HepG2 (cell line): ENCODE measurements around the gene CELSR2. TPM values are rescaled to one million over a fixed set of nuclear protein-coding genes. Genes with fewer than 3 reads are reported as not detected.
A peak's percentile ranks its signal among the peaks of the same experiment; 100 is the strongest.

Experiments used
- ATAC-seq: fragments of 200-7000 bp; cut with Tn5 transposase; 3 replicates; pipeline ENCODE4 v1.9.1; 2020; ENCODE audit warnings: mild to moderate bottlenecking, moderate library complexity
- BruUV-seq: library from RNA; stranded (reverse); fragments of 400-500 nt; replicated peaks from 2 replicates; lab custom pipeline; 2021; lab: Mats Ljungman, UMichigan
- CTCF ChIA-PET: fragments of 300-600 bp; formaldehyde crosslinking; extraction: SDS; loops from one replicate; lab custom pipeline; 2021; ENCODE audit warnings: low total read pairs, inconsistent platforms, low intra/inter-chr PET ratio; lab: Yijun Ruan, JAX
- POLR2A ChIA-PET: fragments of 350-600 bp; sonication (Branson Sonifier 250); formaldehyde crosslinking; loops from one replicate; lab custom pipeline; 2020; ENCODE audit warnings: antibody characterized with exemption, inconsistent platforms; lab: Yijun Ruan, JAX
- DNase-seq: peaks from one replicate; pipeline ENCODE4 v3.0.0-alpha.2; 2015; ENCODE audit warnings: low spot score
- FAIRE-seq: peaks from 3 replicates; lab custom pipeline; 2011; peaks lifted over from hg19 to GRCh38; lab: Jason Lieb, UNC
- H2AFZ ChIP-seq: one replicate; pipeline ENCODE4 v1.6.1; 2011; ENCODE audit warnings: low read length, inconsistent platforms
- H3K27ac ChIP-seq: fragments of 300-600 bp; 3 replicates; pipeline ENCODE4 v1.8.0; 2011; ENCODE audit warnings: mixed run types, mild to moderate bottlenecking, mixed read lengths, low read length, inconsistent platforms; ENCODE audit not compliant: insufficient read depth; ENCODE audit errors: extremely low read length
- H3K27me3 ChIP-seq, 2 experiments: fragments of 200-600 bp in 1 of 2; 2 replicates in 1 of 2; 3 replicates in 1 of 2; pipeline versions ENCODE4 v1.6.0 to v1.8.0; 2011; ENCODE audit warnings: low read length in 2 of 2, mild to moderate bottlenecking in 2 of 2, moderate library complexity in 2 of 2, inconsistent platforms in 1 of 2; ENCODE audit not compliant: insufficient read depth in 2 of 2, control insufficient read depth in 1 of 2
- H3K36me3 ChIP-seq, 2 experiments: fragments of 200-600 bp in 1 of 2; replicated peaks in 1 of 2; 2 replicates in 1 of 2; 3 replicates in 1 of 2; pipeline versions ENCODE4 v1.5.1 to v1.8.0; 2011; ENCODE audit warnings: low read length in 2 of 2, inconsistent platforms in 1 of 2; ENCODE audit not compliant: insufficient read depth in 2 of 2, control insufficient read depth in 1 of 2
- H3K4me1 ChIP-seq: 2 replicates; pipeline ENCODE4 v1.5.1; 2012; ENCODE audit warnings: low read length, inconsistent platforms; ENCODE audit not compliant: insufficient read depth
- H3K4me2 ChIP-seq: 2 replicates; pipeline ENCODE4 v1.6.0; 2011; ENCODE audit warnings: low read depth, low read length, inconsistent platforms
- H3K4me3 ChIP-seq, 3 experiments: fragments of 200-600 bp in 1 of 3; sonication (generic), shearing (Covaris generic) in 1 of 3; replicated peaks in 1 of 3; 2 replicates each; pipeline ENCODE4 v1.5.1; 2011 to 2016; ENCODE audit warnings: low read length in 3 of 3, inconsistent platforms in 2 of 3, low read depth in 2 of 3, mild to moderate bottlenecking in 2 of 3, control low read depth in 1 of 3, mixed read lengths in 1 of 3; ENCODE audit not compliant: insufficient read depth in 1 of 3
- H3K79me2 ChIP-seq: one replicate; pipeline ENCODE4 v1.6.1; 2011; ENCODE audit warnings: low read length, inconsistent platforms; ENCODE audit not compliant: insufficient read depth
- H3K9ac ChIP-seq: 2 replicates; pipeline ENCODE4 v1.6.0; 2011; ENCODE audit warnings: mild to moderate bottlenecking, low read depth, low read length, inconsistent platforms; ENCODE audit not compliant: insufficient read depth
- H3K9me3 ChIP-seq: 2 replicates; pipeline ENCODE4 v1.5.1; 2012; ENCODE audit warnings: mild to moderate bottlenecking, low read length
- H4K20me1 ChIP-seq: 2 replicates; pipeline ENCODE4 v1.6.0; 2011; ENCODE audit warnings: inconsistent platforms, mild to moderate bottlenecking, low read length, moderate library complexity; ENCODE audit not compliant: insufficient read depth
- CHD4 ChIP-seq: fragments of 200-600 bp; sonication (generic); IDR thresholded peaks from 2 replicates; pipeline ENCODE4 v1.7.0; 2017; ENCODE audit warnings: mild to moderate bottlenecking, low read length, borderline replicate concordance
- ISL2 ChIP-seq: sonication (generic); formaldehyde crosslinking; IDR thresholded peaks from 2 replicates; pipeline ENCODE4 v1.5.0; 2020; ENCODE audit warnings: missing genetic modification reagents
- KDM5A ChIP-seq: fragments of 200-600 bp; sonication (generic); IDR thresholded peaks from 2 replicates; pipeline ENCODE4 v1.7.0; 2018; ENCODE audit warnings: antibody characterized with exemption, mild to moderate bottlenecking, low read length, borderline replicate concordance
- NCOA5 ChIP-seq: sonication (generic); formaldehyde crosslinking; IDR thresholded peaks from 2 replicates; pipeline ENCODE4 v1.4.0; 2020; ENCODE audit warnings: missing genetic modification reagents
- PAX8 ChIP-seq: sonication (generic); formaldehyde crosslinking; IDR thresholded peaks from 2 replicates; pipeline ENCODE4 v1.8.0; 2022; ENCODE audit warnings: mild to moderate bottlenecking, missing genetic modification reagents, borderline replicate concordance
- TOPORS ChIP-seq: sonication (generic); formaldehyde crosslinking; IDR thresholded peaks from 2 replicates; pipeline ENCODE4 v1.8.0; 2023; ENCODE audit warnings: mild to moderate bottlenecking, missing genetic modification reagents
- ZNF598 ChIP-seq: sonication (generic); formaldehyde crosslinking; IDR thresholded peaks from 2 replicates; pipeline ENCODE4 v1.5.1; 2020; ENCODE audit warnings: mild to moderate bottlenecking, missing genetic modification reagents, borderline replicate concordance
- WGBS: methylation state at CpG from one replicate; pipeline ENCODE4 v1.1.6; 2017; ENCODE audit warnings: low lambda C conversion rate; 5-methylcytosine and 5-hydroxymethylcytosine counted together
- in situ Hi-C: cut with HindIII; loops from 2 replicates; pipeline ENCODE4 v1.10.0; 2017; ENCODE audit warnings: low pct_unique_long_range_greater_than_20kb; ENCODE audit not compliant: extremely low pct_ligation_motif_present
- intact Hi-C: fragments of 100-400 bp; cut with micrococcal nuclease; formaldehyde crosslinking; loops from one replicate; pipeline ENCODE4 v1.10.0; 2022; ENCODE audit not compliant: unreplicated experiment
- polyA plus RNA-seq, 8 experiments: library from polyadenylated mRNA; depleted of rRNA in 3 of 8; stranded (reverse) in 7 of 8; unstranded in 1 of 8; fragments of >200 nt; fragmentation: Illumina TruSeq in 4 of 8; extraction: Trizol in 4 of 8; gene quantifications; 2 replicates each; pipeline versions ENCODE4 v1.2.1 to v1.2.3, GENCODE V29; 2011 to 2016; ENCODE audit warnings: low read depth in 4 of 8, missing spikeins in 1 of 8, mixed read lengths in 1 of 8; ENCODE audit not compliant: insufficient read depth in 1 of 8
- total RNA-seq, 5 experiments: library from RNA; depleted of rRNA; stranded (reverse); fragments of >200 nt; fragmentation: Illumina TruSeq; extraction: Trizol; gene quantifications; 2 replicates each; pipeline ENCODE4 v1.2.3, GENCODE V29; 2016; ENCODE audit warnings: low read depth in 1 of 5
- TF ChIP-seq, protein P1 (sequence below): sonication (generic); formaldehyde crosslinking; conservative IDR thresholded peaks from 2 replicates; pipeline ENCODE4 v1.4.0; 2020; ENCODE audit warnings: missing genetic modification reagents
- TF ChIP-seq, protein P2 (sequence below): sonication (generic); formaldehyde crosslinking; IDR thresholded peaks from 2 replicates; pipeline ENCODE4 v1.4.0; 2020; ENCODE audit warnings: missing genetic modification reagents
- TF ChIP-seq, protein P3 (sequence below): sonication (generic); formaldehyde crosslinking; IDR thresholded peaks from 2 replicates; pipeline ENCODE4 v1.4.0; 2020; ENCODE audit warnings: missing genetic modification reagents
- TF ChIP-seq, protein P4 (sequence below): sonication (generic); formaldehyde crosslinking; IDR thresholded peaks from 2 replicates; pipeline ENCODE4 v1.8.0; 2022; ENCODE audit warnings: low read depth, missing genetic modification reagents
- TF ChIP-seq, protein P5 (sequence below): sonication (generic); formaldehyde crosslinking; IDR thresholded peaks from 2 replicates; pipeline ENCODE4 v1.4.0; 2020; ENCODE audit warnings: missing genetic modification reagents, borderline replicate concordance
- TF ChIP-seq, protein P6 (sequence below): IDR thresholded peaks from 2 replicates; pipeline ENCODE4 v1.6.1; 2016; ENCODE audit warnings: missing biosample characterization, missing genetic modification reagents, low read depth

CELSR2 gene
- total and polyA plus RNA-seq, 2 of the 13 experiments (the other 11 are each of a cell fraction or from before 2014, with no cell fraction given): 4.0 to 6.6 TPM

DNA sequence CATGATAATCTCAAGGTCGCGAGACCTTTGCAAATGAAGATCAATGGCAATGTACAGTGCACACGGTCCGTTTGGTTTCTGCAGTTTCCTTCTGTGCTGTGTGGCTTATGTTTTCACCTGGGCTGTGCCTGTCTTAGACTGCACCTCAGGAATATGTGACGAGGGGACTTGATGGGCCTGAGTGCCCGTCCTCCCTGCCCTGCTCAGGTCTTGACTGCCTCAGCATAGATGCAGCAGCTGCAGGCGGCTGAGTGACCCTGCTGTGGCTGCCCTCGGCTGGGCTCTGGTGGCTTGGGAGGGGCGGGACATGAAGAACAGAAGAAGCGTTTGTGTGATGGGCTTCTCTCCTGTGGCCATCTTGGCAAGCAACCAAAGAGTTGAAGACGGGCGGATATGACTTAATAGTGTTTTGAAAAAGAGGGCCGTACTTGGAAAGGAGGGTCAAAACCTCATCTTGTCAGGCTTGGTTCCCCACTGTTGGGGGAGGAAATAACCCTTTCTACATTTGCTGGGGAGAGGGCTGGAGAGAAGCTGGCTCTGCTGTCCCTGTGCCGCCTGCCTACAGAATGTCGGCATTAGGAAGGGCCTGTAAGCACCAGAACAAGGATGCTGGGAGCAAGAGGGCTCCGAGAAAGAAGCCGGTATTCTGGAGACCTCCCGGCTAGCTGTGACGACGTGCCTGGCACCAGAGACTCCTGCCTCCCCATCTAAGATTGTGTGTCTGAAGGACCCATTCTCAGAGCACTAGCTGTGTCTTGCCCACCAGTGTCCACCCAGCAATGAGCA, 50.4 kb downstream of the CELSR2 start:
- peak overlapping the region; percentile 96 for H3K27ac ChIP-seq
- WGBS: 38% methylated on average over 16 of the region's 20 CpGs
- no peaks in the 10 kb centered on the region for H3K36me3 ChIP-seq
- intact Hi-C loops: loop anchor here (1.0 kb wide), 2 partner anchors 16 to 46 kb away; partner anchors contain the start of gene PSRC1
- FAIRE-seq: peak; percentile 97
- peak; percentile 88 for DNase-seq
- in situ Hi-C loops: no loop called here
- no peaks in the 10 kb centered on the region for H3K27me3 ChIP-seq
- H3K4me2 ChIP-seq: peak overlapping the region; percentile 84
- H2AFZ ChIP-seq: no peak overlapping the region
- H3K79me2 ChIP-seq: no peaks in the 10 kb centered on the region
- no peaks in the 10 kb centered on the region for H3K9me3 ChIP-seq
- CTCF ChIA-PET: no interaction called here
- peak overlapping the region in 2 of 3 experiments; percentile 18 to 65; a peak in 4 of 6 replicates for H3K4me3 ChIP-seq
- peak; percentile 76 for ATAC-seq
- H3K9ac ChIP-seq: peak overlapping the region; percentile 82
- POLR2A ChIA-PET: interaction anchor here (0.6 to 2.2 kb wide), 17 partner anchors 8 to 259 kb away, joined by 3 to 28 read pairs (median 5); partner anchors contain the start of genes PSMA5, PSRC1, SARS1 and SORT1
- H4K20me1 ChIP-seq: no peaks in the 10 kb centered on the region
- BruUV-seq: TSS peak; percentile 89
- peaks cover 60% of the 10 kb centered on the region for H3K4me1 ChIP-seq
- no peak for TF ChIP-seq KDM5A
- TF ChIP-seq, protein P1, sequence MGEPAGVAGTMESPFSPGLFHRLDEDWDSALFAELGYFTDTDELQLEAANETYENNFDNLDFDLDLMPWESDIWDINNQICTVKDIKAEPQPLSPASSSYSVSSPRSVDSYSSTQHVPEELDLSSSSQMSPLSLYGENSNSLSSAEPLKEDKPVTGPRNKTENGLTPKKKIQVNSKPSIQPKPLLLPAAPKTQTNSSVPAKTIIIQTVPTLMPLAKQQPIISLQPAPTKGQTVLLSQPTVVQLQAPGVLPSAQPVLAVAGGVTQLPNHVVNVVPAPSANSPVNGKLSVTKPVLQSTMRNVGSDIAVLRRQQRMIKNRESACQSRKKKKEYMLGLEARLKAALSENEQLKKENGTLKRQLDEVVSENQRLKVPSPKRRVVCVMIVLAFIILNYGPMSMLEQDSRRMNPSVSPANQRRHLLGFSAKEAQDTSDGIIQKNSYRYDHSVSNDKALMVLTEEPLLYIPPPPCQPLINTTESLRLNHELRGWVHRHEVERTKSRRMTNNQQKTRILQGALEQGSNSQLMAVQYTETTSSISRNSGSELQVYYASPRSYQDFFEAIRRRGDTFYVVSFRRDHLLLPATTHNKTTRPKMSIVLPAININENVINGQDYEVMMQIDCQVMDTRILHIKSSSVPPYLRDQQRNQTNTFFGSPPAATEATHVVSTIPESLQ (CRISPR knock-in tag): no peak
- TF ChIP-seq, protein P2, sequence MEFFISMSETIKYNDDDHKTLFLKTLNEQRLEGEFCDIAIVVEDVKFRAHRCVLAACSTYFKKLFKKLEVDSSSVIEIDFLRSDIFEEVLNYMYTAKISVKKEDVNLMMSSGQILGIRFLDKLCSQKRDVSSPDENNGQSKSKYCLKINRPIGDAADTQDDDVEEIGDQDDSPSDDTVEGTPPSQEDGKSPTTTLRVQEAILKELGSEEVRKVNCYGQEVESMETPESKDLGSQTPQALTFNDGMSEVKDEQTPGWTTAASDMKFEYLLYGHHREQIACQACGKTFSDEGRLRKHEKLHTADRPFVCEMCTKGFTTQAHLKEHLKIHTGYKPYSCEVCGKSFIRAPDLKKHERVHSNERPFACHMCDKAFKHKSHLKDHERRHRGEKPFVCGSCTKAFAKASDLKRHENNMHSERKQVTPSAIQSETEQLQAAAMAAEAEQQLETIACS (CRISPR knock-in tag): no peak
- TF ChIP-seq TOPORS (CRISPR knock-in tag): no peak
- TF ChIP-seq, protein P3, sequence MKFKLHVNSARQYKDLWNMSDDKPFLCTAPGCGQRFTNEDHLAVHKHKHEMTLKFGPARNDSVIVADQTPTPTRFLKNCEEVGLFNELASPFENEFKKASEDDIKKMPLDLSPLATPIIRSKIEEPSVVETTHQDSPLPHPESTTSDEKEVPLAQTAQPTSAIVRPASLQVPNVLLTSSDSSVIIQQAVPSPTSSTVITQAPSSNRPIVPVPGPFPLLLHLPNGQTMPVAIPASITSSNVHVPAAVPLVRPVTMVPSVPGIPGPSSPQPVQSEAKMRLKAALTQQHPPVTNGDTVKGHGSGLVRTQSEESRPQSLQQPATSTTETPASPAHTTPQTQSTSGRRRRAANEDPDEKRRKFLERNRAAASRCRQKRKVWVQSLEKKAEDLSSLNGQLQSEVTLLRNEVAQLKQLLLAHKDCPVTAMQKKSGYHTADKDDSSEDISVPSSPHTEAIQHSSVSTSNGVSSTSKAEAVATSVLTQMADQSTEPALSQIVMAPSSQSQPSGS (CRISPR knock-in tag): no peak; the same call in 1 of the 2 replicates
- no peak for TF ChIP-seq PAX8 (CRISPR knock-in tag)
- TF ChIP-seq, protein P4, sequence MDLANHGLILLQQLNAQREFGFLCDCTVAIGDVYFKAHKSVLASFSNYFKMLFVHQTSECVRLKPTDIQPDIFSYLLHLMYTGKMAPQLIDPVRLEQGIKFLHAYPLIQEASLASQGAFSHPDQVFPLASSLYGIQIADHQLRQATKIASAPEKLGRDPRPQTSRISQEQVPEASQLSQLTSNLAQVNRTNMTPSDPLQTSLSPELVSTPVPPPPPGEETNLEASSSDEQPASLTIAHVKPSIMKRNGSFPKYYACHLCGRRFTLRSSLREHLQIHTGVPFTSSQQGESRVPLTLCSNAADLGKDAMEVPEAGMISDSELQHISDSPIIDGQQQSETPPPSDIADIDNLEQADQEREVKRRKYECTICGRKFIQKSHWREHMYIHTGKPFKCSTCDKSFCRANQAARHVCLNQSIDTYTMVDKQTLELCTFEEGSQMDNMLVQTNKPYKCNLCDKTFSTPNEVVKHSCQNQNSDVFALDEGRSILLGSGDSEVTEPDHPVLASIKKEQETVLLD (CRISPR knock-in tag): no peak
- no peak for TF ChIP-seq CHD4
- peak; percentile 32; the same call in 1 of the 2 replicates for TF ChIP-seq ISL2
- TF ChIP-seq, protein P5, sequence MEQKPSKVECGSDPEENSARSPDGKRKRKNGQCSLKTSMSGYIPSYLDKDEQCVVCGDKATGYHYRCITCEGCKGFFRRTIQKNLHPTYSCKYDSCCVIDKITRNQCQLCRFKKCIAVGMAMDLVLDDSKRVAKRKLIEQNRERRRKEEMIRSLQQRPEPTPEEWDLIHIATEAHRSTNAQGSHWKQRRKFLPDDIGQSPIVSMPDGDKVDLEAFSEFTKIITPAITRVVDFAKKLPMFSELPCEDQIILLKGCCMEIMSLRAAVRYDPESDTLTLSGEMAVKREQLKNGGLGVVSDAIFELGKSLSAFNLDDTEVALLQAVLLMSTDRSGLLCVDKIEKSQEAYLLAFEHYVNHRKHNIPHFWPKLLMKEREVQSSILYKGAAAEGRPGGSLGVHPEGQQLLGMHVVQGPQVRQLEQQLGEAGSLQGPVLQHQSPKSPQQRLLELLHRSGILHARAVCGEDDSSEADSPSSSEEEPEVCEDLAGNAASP (CRISPR knock-in tag): no peak; the same call in 1 of the 2 replicates
- no peak for TF ChIP-seq NCOA5 (CRISPR knock-in tag)
- no peak for TF ChIP-seq ZNF598 (CRISPR knock-in tag)
- TF ChIP-seq, protein P6, sequence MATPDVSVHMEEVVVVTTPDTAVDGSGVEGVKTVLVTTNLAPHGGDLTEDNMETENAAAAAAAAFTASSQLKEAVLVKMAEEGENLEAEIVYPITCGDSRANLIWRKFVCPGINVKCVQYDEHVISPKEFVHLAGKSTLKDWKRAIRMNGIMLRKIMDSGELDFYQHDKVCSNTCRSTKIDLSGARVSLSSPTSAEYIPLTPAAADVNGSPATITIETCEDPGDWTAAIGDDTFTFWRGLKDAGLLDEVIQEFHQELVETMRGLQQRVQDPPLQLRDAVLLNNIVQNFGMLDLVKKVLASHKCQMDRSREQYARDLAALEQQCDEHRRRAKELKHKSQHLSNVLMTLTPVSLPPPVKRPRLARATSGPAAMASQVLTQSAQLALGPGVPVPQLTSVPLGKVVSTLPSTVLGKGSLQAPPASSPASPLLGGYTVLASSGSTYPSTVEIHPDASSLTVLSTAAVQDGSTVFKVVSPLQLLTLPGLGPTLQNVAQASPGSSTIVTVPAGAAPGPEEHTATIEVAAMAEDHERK: no peak
